MM.1S (cell line): Measurements from ENCODE around the gene ABTB2.

ENCODE experiments used
- DNase-seq: peaks from one replicate; pipeline ENCODE4 v3.0.0-alpha.2; 2015
- H2AFZ ChIP-seq: fragments of 300-600 bp; sonication (generic); 2 replicates; pipeline ENCODE4 v1.6.0; 2016; ENCODE audit warnings: antibody characterized with exemption, low read length
- H3F3A ChIP-seq: fragments of 300-600 bp; sonication (generic); 2 replicates; pipeline ENCODE4 v1.6.1; 2016; ENCODE audit warnings: mild to moderate bottlenecking, antibody characterized with exemption, low read length, moderate library complexity, mixed read lengths; ENCODE audit not compliant: insufficient read depth
- H3K27ac ChIP-seq: fragments of 300-600 bp; sonication (generic); 2 replicates; pipeline ENCODE4 v1.5.1; 2016; ENCODE audit warnings: mild to moderate bottlenecking, low read length
- H3K27me3 ChIP-seq: fragments of 300-600 bp; sonication (generic); replicated peaks from 2 replicates; pipeline ENCODE4 v1.6.0; 2016; ENCODE audit warnings: low read length; ENCODE audit not compliant: insufficient read depth
- H3K36me3 ChIP-seq: fragments of 300-600 bp; sonication (generic); replicated peaks from 2 replicates; pipeline ENCODE4 v1.6.1; 2016; ENCODE audit warnings: mild to moderate bottlenecking, low read length, mixed read lengths; ENCODE audit not compliant: insufficient read depth
- H3K4me1 ChIP-seq: fragments of 300-600 bp; sonication (generic); 2 replicates; pipeline ENCODE4 v1.6.1; 2016; ENCODE audit warnings: low read length, mixed read lengths
- H3K4me2 ChIP-seq: fragments of 300-600 bp; sonication (generic); 2 replicates; pipeline ENCODE4 v1.6.0; 2016; ENCODE audit warnings: low read depth, low read length
- H3K4me3 ChIP-seq: fragments of 300-600 bp; sonication (generic); 2 replicates; pipeline ENCODE4 v1.5.1; 2016; ENCODE audit warnings: low read length, mixed read lengths
- H3K79me2 ChIP-seq: fragments of 300-600 bp; sonication (generic); 2 replicates; pipeline ENCODE4 v1.6.1; 2016; ENCODE audit warnings: mixed run types, low read length, mixed read lengths
- H3K9ac ChIP-seq: fragments of 300-600 bp; sonication (generic); 2 replicates; pipeline ENCODE4 v1.6.1; 2016; ENCODE audit warnings: low read length, mixed read lengths
- H3K9me2 ChIP-seq: fragments of 300-600 bp; sonication (generic); replicated peaks from 2 replicates; pipeline ENCODE4 v1.6.1; 2016; ENCODE audit warnings: mild to moderate bottlenecking, low read length, mixed read lengths; ENCODE audit not compliant: insufficient read depth
- H3K9me3 ChIP-seq: fragments of 300-600 bp; sonication (generic); replicated peaks from 2 replicates; pipeline ENCODE4 v1.6.1; 2016; ENCODE audit warnings: mild to moderate bottlenecking, low read length, mixed read lengths; ENCODE audit not compliant: insufficient read depth
- H4K20me1 ChIP-seq: fragments of 300-600 bp; sonication (generic); 2 replicates; pipeline ENCODE4 v1.6.1; 2016; ENCODE audit warnings: mild to moderate bottlenecking, low read length, moderate library complexity, mixed read lengths; ENCODE audit not compliant: insufficient read depth
- EZH2 ChIP-seq: fragments of 300-600 bp; sonication (generic); optimal IDR thresholded peaks from 2 replicates; pipeline ENCODE3; 2017; ENCODE audit warnings: low read depth, mild to moderate bottlenecking, antibody characterized with exemption, low read length, mixed read lengths
- EZH2phosphoT487 ChIP-seq: fragments of 300-600 bp; sonication (generic); IDR thresholded peaks from 2 replicates; pipeline ENCODE4 v1.6.1; 2018; ENCODE audit warnings: antibody characterized with exemption, low read length
- TF ChIP-seq, protein P1 (sequence below): fragments of 300-600 bp; sonication (generic); IDR thresholded peaks from 2 replicates; pipeline ENCODE4 v1.5.1; 2016; ENCODE audit warnings: antibody characterized with exemption, low read length, mixed read lengths

The ABTB2 gene

GRCh38 chr11:34354782-34355181 is 3.0 kb downstream of the ABTB2 start:
- H3K4me2 ChIP-seq: no peak overlapping the region
- TF ChIP-seq, protein P1, sequence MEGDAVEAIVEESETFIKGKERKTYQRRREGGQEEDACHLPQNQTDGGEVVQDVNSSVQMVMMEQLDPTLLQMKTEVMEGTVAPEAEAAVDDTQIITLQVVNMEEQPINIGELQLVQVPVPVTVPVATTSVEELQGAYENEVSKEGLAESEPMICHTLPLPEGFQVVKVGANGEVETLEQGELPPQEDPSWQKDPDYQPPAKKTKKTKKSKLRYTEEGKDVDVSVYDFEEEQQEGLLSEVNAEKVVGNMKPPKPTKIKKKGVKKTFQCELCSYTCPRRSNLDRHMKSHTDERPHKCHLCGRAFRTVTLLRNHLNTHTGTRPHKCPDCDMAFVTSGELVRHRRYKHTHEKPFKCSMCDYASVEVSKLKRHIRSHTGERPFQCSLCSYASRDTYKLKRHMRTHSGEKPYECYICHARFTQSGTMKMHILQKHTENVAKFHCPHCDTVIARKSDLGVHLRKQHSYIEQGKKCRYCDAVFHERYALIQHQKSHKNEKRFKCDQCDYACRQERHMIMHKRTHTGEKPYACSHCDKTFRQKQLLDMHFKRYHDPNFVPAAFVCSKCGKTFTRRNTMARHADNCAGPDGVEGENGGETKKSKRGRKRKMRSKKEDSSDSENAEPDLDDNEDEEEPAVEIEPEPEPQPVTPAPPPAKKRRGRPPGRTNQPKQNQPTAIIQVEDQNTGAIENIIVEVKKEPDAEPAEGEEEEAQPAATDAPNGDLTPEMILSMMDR: no peak
- TF ChIP-seq EZH2 (no peak), EZH2phosphoT487 (no peak)

DNA sequence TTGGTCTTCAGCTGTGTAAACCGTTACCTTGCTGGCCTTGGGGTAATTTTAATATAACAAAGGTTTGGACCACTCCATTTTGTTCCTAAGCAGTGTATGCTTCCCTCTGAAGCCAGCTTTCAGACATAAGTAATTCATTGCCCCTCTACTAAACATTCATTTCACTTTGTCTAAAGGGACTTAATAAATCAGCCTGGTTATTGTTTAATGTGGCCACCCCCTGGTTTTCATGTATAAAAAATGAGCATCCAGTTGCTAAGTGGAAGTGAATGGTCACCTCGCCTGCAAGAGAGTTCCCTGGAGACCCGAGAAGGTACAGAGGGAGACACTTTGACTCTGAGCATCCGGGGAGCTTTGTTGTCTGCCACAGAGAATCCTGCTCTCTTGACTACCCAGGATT is 3.9 kb downstream of the ABTB2 start:
- TF ChIP-seq, protein P1: no peak
- TF ChIP-seq EZH2: no peak
- no peak for TF ChIP-seq EZH2phosphoT487
- H3K9ac ChIP-seq: no peak overlapping the region
- H3F3A ChIP-seq: peaks cover 7% of the 10 kb centered on the region; the same call in 1 of the 2 replicates
- DNase-seq: no peak
- no peak overlapping the region for H3K27ac ChIP-seq
- no peaks in the 10 kb centered on the region for H4K20me1 ChIP-seq
- peaks cover 19% of the 10 kb centered on the region for H3K27me3 ChIP-seq
- H3K9me2 ChIP-seq: no peaks in the 10 kb centered on the region
- no peak overlapping the region for H2AFZ ChIP-seq
- no peak overlapping the region for H3K4me3 ChIP-seq
- no peaks in the 10 kb centered on the region for H3K9me3 ChIP-seq
- no peak overlapping the region for H3K4me2 ChIP-seq
- H3K79me2 ChIP-seq: no peaks in the 10 kb centered on the region
- no peaks in the 10 kb centered on the region for H3K36me3 ChIP-seq
- no peaks in the 10 kb centered on the region for H3K4me1 ChIP-seq

More at GRCh38 chr11:34354782-34355181, 3.0 kb downstream of the ABTB2 start:
- H3K4me1 ChIP-seq: no peaks in the 10 kb centered on the region
- no peak overlapping the region for H3K9ac ChIP-seq
- no peak overlapping the region for H3K4me3 ChIP-seq
- H3F3A ChIP-seq: peaks cover 8% of the 10 kb centered on the region; the same call in 1 of the 2 replicates
- H3K27me3 ChIP-seq: peaks cover 19% of the 10 kb centered on the region
- H3K36me3 ChIP-seq: no peaks in the 10 kb centered on the region
- DNase-seq: no peak
- no peaks in the 10 kb centered on the region for H3K9me2 ChIP-seq
- no peaks in the 10 kb centered on the region for H3K79me2 ChIP-seq
- H3K27ac ChIP-seq: no peak overlapping the region
- no peak overlapping the region for H2AFZ ChIP-seq
- H3K9me3 ChIP-seq: no peaks in the 10 kb centered on the region
- no peaks in the 10 kb centered on the region for H4K20me1 ChIP-seq

GRCh38 chr11:34351687-34352469 is 5.9 kb downstream of the ABTB2 start:
- H3K9me2 ChIP-seq: no peaks in the 10 kb centered on the region
- H3K27me3 ChIP-seq: peaks cover 15% of the 10 kb centered on the region
- no peak overlapping the region for H3K4me3 ChIP-seq
- H3K4me1 ChIP-seq: no peaks in the 10 kb centered on the region
- H3K36me3 ChIP-seq: no peaks in the 10 kb centered on the region
- no peaks in the 10 kb centered on the region for H3K79me2 ChIP-seq
- DNase-seq: no peak
- H3K9ac ChIP-seq: no peak overlapping the region
- H2AFZ ChIP-seq: no peak overlapping the region
- no peak overlapping the region for H3K4me2 ChIP-seq
- no peaks in the 10 kb centered on the region for H3K9me3 ChIP-seq
- no peaks in the 10 kb centered on the region for H3F3A ChIP-seq
- no peak overlapping the region for H3K27ac ChIP-seq
- no peaks in the 10 kb centered on the region for H4K20me1 ChIP-seq
- TF ChIP-seq EZH2phosphoT487 (no peak), EZH2 (no peak)
- TF ChIP-seq, protein P1: no peak
